HepG2 (cell line): ENCODE measurements around the gene LENEP. TPM values are rescaled to one million over a fixed set of nuclear protein-coding genes. Genes with fewer than 3 reads are reported as not detected.

ENCODE experiments used
- FOSL2 ChIP-seq: sonication (generic); formaldehyde crosslinking; IDR thresholded peaks from 2 replicates; pipeline ENCODE4 v1.4.0; 2020; ENCODE audit warnings: missing genetic modification reagents
- KLF13 ChIP-seq: sonication (generic); formaldehyde crosslinking; IDR thresholded peaks from 2 replicates; pipeline ENCODE4 v1.4.0; 2020; ENCODE audit warnings: mild to moderate bottlenecking, missing genetic modification reagents
- MED13 ChIP-seq: sonication (generic); formaldehyde crosslinking; IDR thresholded peaks from 2 replicates; pipeline ENCODE4 v1.5.0; 2020; ENCODE audit warnings: missing genetic modification reagents
- MTA1 ChIP-seq: sonication (generic); formaldehyde crosslinking; IDR thresholded peaks from 2 replicates; pipeline ENCODE4 v1.4.0; 2020; ENCODE audit warnings: missing genetic modification reagents, mild to moderate bottlenecking, borderline replicate concordance
- POLR2G ChIP-seq: fragments of 200-400 bp; formaldehyde crosslinking; IDR thresholded peaks from 2 replicates; pipeline ENCODE4 v1.6.1; 2018; ENCODE audit warnings: mild to moderate bottlenecking, low read depth, low read length, moderate library complexity
- PTBP1 ChIP-seq: fragments of 200-400 bp; formaldehyde crosslinking; IDR thresholded peaks from 2 replicates; pipeline ENCODE4 v1.6.1; 2018; ENCODE audit warnings: low read length, low read depth; ENCODE audit not compliant: poor library complexity, severe bottlenecking
- RBM22 ChIP-seq: fragments of 200-400 bp; formaldehyde crosslinking; optimal IDR thresholded peaks from 2 replicates; pipeline ENCODE3; 2017; ENCODE audit warnings: mild to moderate bottlenecking, low read length, moderate library complexity
- SOX13 ChIP-seq, 3 experiments: fragments of 450-650 bp in 1 of 3; sonication (generic) in 1 of 3; formaldehyde crosslinking in 1 of 3; IDR thresholded peaks in 2 of 3; conservative IDR thresholded peaks in 1 of 3; 2 replicates each; pipeline versions ENCODE4 v1.5.0 to v1.6.1; 2016 to 2020; ENCODE audit warnings: antibody characterized with exemption in 1 of 3, mild to moderate bottlenecking in 1 of 3, missing compliant biosample characterization in 1 of 3, missing genetic modification reagents in 1 of 3, moderate library complexity in 1 of 3
- SP5 ChIP-seq: IDR thresholded peaks from 2 replicates; pipeline ENCODE4 v1.6.1; 2016; ENCODE audit warnings: low read depth, borderline replicate concordance
- ZBTB4 ChIP-seq: sonication (generic); formaldehyde crosslinking; IDR thresholded peaks from 2 replicates; pipeline ENCODE4 v1.4.0; 2020; ENCODE audit warnings: missing genetic modification reagents, mild to moderate bottlenecking, borderline replicate concordance
- ZNF331 ChIP-seq: sonication (generic); formaldehyde crosslinking; IDR thresholded peaks from 2 replicates; pipeline ENCODE4 v1.4.0; 2020; ENCODE audit warnings: missing genetic modification reagents
- ZNF441 ChIP-seq: sonication (generic); formaldehyde crosslinking; IDR thresholded peaks from 2 replicates; pipeline ENCODE4 v1.7.0; 2021; ENCODE audit warnings: missing genetic modification reagents, borderline replicate concordance
- ZNF576 ChIP-seq: sonication (generic); formaldehyde crosslinking; IDR thresholded peaks from 2 replicates; pipeline ENCODE4 v1.4.0; 2020; ENCODE audit warnings: mild to moderate bottlenecking, missing genetic modification reagents
- ZNF878 ChIP-seq: sonication (generic); formaldehyde crosslinking; IDR thresholded peaks from 2 replicates; pipeline ENCODE4 v1.8.1; 2023; ENCODE audit warnings: mild to moderate bottlenecking, missing genetic modification reagents, moderate library complexity
- polyA plus RNA-seq, 8 experiments: library from polyadenylated mRNA; depleted of rRNA in 3 of 8; stranded (reverse) in 7 of 8; unstranded in 1 of 8; fragments of >200 nt; fragmentation: Illumina TruSeq in 4 of 8; extraction: Trizol in 4 of 8; gene quantifications; 2 replicates each; pipeline versions ENCODE4 v1.2.1 to v1.2.3, GENCODE V29; 2011 to 2016; ENCODE audit warnings: low read depth in 4 of 8, missing spikeins in 1 of 8, mixed read lengths in 1 of 8; ENCODE audit not compliant: insufficient read depth in 1 of 8
- total RNA-seq, 5 experiments: library from RNA; depleted of rRNA; stranded (reverse); fragments of >200 nt; fragmentation: Illumina TruSeq; extraction: Trizol; gene quantifications; 2 replicates each; pipeline ENCODE4 v1.2.3, GENCODE V29; 2016; ENCODE audit warnings: low read depth in 1 of 5
- TF ChIP-seq, protein P1 (sequence below): sonication (generic); formaldehyde crosslinking; IDR thresholded peaks from 2 replicates; pipeline ENCODE4 v1.4.0; 2020; ENCODE audit warnings: missing genetic modification reagents, borderline replicate concordance
- TF ChIP-seq, protein P2 (sequence below): sonication (generic); formaldehyde crosslinking; IDR thresholded peaks from 2 replicates; pipeline ENCODE4 v1.5.0; 2020; ENCODE audit warnings: mild to moderate bottlenecking, missing genetic modification reagents, borderline replicate concordance
- TF ChIP-seq, protein P3 (sequence below): sonication (generic); formaldehyde crosslinking; IDR thresholded peaks from 2 replicates; pipeline ENCODE4 v1.4.0; 2020; ENCODE audit warnings: missing genetic modification reagents

Gene LENEP
- total and polyA plus RNA-seq, 2 of the 13 experiments (the other 11 are each of a cell fraction or from before 2014, with no cell fraction given) = 0.29 TPM; not detected in 1

GRCh38 chr1:155003766-155004351 is 10.5 kb downstream of the LENEP start (continued):
- TF ChIP-seq ZBTB4 (CRISPR knock-in tag) (no peak), ZNF331 (CRISPR knock-in tag) (peak; percentile 35; the same call in 1 of the 2 replicates), SP5 (peak; percentile 80), MTA1 (CRISPR knock-in tag) (peak; percentile 64; the same call in 1 of the 2 replicates), SOX13 (IDR thresholded peaks at IDR 0.05) (no peak), SOX13 (CRISPR knock-in tag; conservative IDR thresholded peaks at IDR 0.05 in 1 of 2, IDR thresholded peaks at IDR 0.05 in 1 of 2) (peak in 1 of 2 experiments; percentile 49; a peak in 1 of 4 replicates), ZNF576 (CRISPR knock-in tag) (no peak), MED13 (CRISPR knock-in tag) (0 out of 2 replicates have a peak, but pooled peaks have one; percentile 29), POLR2G (0 out of 2 replicates have a peak, but pooled peaks have one; percentile 11), FOSL2 (0 out of 2 replicates have a peak, but pooled peaks have one; percentile 27), KLF13 (CRISPR knock-in tag) (no peak), ZNF441 (CRISPR knock-in tag) (peak; percentile 12; the same call in 1 of the 2 replicates), RBM22 (peak; percentile 31), ZNF878 (CRISPR knock-in tag) (0 out of 2 replicates have a peak, but pooled peaks have one; percentile 6), PTBP1 (no peak)
- TF ChIP-seq, protein P1, sequence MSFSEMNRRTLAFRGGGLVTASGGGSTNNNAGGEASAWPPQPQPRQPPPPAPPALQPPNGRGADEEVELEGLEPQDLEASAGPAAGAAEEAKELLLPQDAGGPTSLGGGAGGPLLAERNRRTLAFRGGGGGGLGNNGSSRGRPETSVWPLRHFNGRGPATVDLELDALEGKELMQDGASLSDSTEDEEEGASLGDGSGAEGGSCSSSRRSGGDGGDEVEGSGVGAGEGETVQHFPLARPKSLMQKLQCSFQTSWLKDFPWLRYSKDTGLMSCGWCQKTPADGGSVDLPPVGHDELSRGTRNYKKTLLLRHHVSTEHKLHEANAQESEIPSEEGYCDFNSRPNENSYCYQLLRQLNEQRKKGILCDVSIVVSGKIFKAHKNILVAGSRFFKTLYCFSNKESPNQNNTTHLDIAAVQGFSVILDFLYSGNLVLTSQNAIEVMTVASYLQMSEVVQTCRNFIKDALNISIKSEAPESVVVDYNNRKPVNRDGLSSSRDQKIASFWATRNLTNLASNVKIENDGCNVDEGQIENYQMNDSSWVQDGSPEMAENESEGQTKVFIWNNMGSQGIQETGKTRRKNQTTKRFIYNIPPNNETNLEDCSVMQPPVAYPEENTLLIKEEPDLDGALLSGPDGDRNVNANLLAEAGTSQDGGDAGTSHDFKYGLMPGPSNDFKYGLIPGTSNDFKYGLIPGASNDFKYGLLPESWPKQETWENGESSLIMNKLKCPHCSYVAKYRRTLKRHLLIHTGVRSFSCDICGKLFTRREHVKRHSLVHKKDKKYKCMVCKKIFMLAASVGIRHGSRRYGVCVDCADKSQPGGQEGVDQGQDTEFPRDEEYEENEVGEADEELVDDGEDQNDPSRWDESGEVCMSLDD (CRISPR knock-in tag) = peak; percentile 97; the same call in 1 of the 2 replicates
- TF ChIP-seq, protein P2, sequence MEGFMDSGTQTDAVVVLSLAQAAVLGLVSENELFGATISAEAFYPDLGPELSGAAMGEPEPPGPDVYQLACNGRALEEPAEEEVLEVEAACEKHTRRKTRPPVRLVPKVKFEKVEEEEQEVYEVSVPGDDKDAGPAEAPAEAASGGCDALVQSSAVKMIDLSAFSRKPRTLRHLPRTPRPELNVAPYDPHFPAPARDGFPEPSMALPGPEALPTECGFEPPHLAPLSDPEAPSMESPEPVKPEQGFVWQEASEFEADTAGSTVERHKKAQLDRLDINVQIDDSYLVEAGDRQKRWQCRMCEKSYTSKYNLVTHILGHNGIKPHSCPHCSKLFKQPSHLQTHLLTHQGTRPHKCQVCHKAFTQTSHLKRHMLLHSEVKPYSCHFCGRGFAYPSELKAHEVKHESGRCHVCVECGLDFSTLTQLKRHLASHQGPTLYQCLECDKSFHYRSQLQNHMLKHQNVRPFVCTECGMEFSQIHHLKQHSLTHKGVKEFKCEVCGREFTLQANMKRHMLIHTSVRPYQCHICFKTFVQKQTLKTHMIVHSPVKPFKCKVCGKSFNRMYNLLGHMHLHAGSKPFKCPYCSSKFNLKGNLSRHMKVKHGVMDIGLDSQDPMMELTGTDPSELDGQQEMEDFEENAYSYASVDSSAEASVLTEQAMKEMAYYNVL (CRISPR knock-in tag) = peak; percentile 10; the same call in 1 of the 2 replicates
- TF ChIP-seq, protein P3, sequence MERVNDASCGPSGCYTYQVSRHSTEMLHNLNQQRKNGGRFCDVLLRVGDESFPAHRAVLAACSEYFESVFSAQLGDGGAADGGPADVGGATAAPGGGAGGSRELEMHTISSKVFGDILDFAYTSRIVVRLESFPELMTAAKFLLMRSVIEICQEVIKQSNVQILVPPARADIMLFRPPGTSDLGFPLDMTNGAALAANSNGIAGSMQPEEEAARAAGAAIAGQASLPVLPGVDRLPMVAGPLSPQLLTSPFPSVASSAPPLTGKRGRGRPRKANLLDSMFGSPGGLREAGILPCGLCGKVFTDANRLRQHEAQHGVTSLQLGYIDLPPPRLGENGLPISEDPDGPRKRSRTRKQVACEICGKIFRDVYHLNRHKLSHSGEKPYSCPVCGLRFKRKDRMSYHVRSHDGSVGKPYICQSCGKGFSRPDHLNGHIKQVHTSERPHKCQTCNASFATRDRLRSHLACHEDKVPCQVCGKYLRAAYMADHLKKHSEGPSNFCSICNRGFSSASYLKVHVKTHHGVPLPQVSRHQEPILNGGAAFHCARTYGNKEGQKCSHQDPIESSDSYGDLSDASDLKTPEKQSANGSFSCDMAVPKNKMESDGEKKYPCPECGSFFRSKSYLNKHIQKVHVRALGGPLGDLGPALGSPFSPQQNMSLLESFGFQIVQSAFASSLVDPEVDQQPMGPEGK (CRISPR knock-in tag) = peak; percentile 99
